ENCODE measurements around the gene AGMO.

DNA sequence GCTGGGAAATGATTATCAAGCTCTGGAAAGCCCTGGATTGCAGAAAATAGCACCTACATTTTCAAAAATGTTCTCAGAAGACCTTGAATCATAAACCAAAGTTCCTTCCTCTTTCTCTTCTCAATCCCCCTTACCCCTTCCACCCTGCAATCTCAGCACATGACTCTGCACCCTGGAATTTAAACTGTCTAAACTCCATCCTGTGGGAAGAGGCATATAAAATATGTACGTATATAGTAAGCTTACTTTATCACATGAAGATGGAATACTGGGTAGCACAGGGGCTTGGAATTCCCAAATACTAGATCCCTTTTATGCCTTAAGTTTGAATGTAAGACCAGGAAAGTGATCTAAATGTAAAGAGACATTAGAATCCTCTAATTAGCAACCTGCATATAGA is 7.7 kb downstream of the AGMO start:
- TF ChIP-seq, protein P1, sequence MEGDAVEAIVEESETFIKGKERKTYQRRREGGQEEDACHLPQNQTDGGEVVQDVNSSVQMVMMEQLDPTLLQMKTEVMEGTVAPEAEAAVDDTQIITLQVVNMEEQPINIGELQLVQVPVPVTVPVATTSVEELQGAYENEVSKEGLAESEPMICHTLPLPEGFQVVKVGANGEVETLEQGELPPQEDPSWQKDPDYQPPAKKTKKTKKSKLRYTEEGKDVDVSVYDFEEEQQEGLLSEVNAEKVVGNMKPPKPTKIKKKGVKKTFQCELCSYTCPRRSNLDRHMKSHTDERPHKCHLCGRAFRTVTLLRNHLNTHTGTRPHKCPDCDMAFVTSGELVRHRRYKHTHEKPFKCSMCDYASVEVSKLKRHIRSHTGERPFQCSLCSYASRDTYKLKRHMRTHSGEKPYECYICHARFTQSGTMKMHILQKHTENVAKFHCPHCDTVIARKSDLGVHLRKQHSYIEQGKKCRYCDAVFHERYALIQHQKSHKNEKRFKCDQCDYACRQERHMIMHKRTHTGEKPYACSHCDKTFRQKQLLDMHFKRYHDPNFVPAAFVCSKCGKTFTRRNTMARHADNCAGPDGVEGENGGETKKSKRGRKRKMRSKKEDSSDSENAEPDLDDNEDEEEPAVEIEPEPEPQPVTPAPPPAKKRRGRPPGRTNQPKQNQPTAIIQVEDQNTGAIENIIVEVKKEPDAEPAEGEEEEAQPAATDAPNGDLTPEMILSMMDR (IDR thresholded peaks at IDR 0.05), result no peak
- TF ChIP-seq POLR2A (IDR thresholded peaks at IDR 0.05), result no peak

Data from testis (tissue), 2 donors.